HCT116 (cell line): Measurements from ENCODE around the gene ARHGAP18.

Source experiments
- EGR1 ChIP-seq: IDR thresholded peaks from 2 replicates; pipeline ENCODE4 v1.6.1; 2012; ENCODE audit warnings: low read depth
- EZH2 ChIP-seq: fragments of 200-600 bp; sonication (generic); IDR thresholded peaks from 2 replicates; pipeline ENCODE4 v1.6.1; 2017; ENCODE audit warnings: antibody characterized with exemption, mixed run types
- POLR2A ChIP-seq: IDR thresholded peaks from 2 replicates; pipeline ENCODE4 v1.7.0; 2011; ENCODE audit warnings: borderline replicate concordance; ENCODE audit not compliant: insufficient read depth, insufficient read length; ENCODE audit errors: extremely low read depth
- POLR2AphosphoS5 ChIP-seq: IDR thresholded peaks from 2 replicates; pipeline ENCODE4 v1.6.1; 2011; ENCODE audit warnings: mild to moderate bottlenecking, low read depth, low read length, moderate library complexity
- RAD21 ChIP-seq: IDR thresholded peaks from 2 replicates; pipeline ENCODE4 v1.6.1; 2012; ENCODE audit warnings: low read depth, mild to moderate bottlenecking
- SP1 ChIP-seq: IDR thresholded peaks from 2 replicates; pipeline ENCODE4 v1.6.1; 2012; ENCODE audit warnings: low read depth
- TCF7L2 ChIP-seq: IDR thresholded peaks from 2 replicates; pipeline ENCODE4 v1.7.0; 2011; ENCODE audit warnings: borderline replicate concordance, inconsistent platforms; ENCODE audit not compliant: insufficient read depth, insufficient read length; ENCODE audit errors: extremely low read depth
- YY1 ChIP-seq: IDR thresholded peaks from 2 replicates; pipeline ENCODE4 v1.6.1; 2011; ENCODE audit warnings: low read length, low read depth, moderate library complexity, mild to moderate bottlenecking; ENCODE audit not compliant: insufficient replicate concordance; ENCODE audit errors: extremely low read depth
- ZFX ChIP-seq: fragments of 450-650 bp; IDR thresholded peaks from 2 replicates; pipeline ENCODE4 v1.6.1; 2017
- TF ChIP-seq, protein P1 (sequence below), 3 experiments: fragments of 200-600 bp in 1 of 3; sonication (generic) in 1 of 3; IDR thresholded peaks in 2 of 3; conservative IDR thresholded peaks in 1 of 3; 2 replicates each; pipeline ENCODE4 v1.5.1; 2012 to 2017; ENCODE audit warnings: low read depth in 2 of 3, low read length in 2 of 3, antibody characterized with exemption in 1 of 3, borderline replicate concordance in 1 of 3, control low read depth in 1 of 3, mild to moderate bottlenecking in 1 of 3, mixed read lengths in 1 of 3, mixed run types in 1 of 3, moderate library complexity in 1 of 3; ENCODE audit not compliant: insufficient read depth in 1 of 3
- TF ChIP-seq, protein P2 (sequence below): IDR thresholded peaks from 2 replicates; pipeline ENCODE4 v1.6.1; 2012

DNA sequence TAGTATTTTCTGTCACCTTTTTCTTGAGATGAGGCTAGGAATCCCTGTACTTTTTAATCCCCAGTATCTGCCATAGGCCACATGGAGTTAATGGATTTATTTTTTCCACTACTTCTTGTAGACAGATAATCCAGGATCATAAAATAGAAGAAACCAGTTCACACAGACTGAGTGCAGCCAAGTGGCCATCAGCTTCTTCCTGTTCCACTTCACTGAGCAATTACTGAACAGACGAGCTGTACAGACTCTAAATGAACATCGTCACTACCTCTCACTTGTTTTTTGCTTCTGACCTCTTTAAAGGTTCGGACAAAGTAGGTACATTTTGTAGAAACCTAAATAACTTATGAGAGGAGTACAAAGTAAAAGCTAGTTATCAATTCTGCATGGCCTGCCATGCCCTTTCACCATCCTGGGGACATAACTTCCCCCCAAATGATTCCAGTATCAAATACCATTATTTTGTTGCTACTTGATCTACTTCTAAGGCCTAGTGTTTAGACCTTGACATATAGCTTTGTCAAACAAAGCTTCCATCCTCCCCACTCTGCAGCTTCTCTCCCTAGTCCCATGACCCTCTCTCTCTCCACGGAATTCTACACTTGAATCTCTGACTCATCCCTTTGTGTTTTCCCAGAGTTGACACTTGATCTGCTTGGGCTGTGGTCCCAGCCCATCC lies 34.4 kb upstream of the ARHGAP18 start:
- TF ChIP-seq POLR2AphosphoS5 (peak; percentile 45; the same call in 1 of the 2 replicates), ZFX (no peak), RAD21 (no peak), EZH2 (no peak), YY1 (no peak), POLR2A (peak; percentile 38), SP1 (peak; percentile 79), EGR1 (no peak), TCF7L2 (peak; percentile 85)
- TF ChIP-seq, protein P1, sequence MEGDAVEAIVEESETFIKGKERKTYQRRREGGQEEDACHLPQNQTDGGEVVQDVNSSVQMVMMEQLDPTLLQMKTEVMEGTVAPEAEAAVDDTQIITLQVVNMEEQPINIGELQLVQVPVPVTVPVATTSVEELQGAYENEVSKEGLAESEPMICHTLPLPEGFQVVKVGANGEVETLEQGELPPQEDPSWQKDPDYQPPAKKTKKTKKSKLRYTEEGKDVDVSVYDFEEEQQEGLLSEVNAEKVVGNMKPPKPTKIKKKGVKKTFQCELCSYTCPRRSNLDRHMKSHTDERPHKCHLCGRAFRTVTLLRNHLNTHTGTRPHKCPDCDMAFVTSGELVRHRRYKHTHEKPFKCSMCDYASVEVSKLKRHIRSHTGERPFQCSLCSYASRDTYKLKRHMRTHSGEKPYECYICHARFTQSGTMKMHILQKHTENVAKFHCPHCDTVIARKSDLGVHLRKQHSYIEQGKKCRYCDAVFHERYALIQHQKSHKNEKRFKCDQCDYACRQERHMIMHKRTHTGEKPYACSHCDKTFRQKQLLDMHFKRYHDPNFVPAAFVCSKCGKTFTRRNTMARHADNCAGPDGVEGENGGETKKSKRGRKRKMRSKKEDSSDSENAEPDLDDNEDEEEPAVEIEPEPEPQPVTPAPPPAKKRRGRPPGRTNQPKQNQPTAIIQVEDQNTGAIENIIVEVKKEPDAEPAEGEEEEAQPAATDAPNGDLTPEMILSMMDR (IDR thresholded peaks at IDR 0.05 in 2 of 3, conservative IDR thresholded peaks at IDR 0.05 in 1 of 3; ENCODE audit: borderline replicate concordance in 1 of 3, insufficient read depth in 1 of 3, low read depth in 2 of 3, low read length in 2 of 3), result no peak
- TF ChIP-seq, protein P2, sequence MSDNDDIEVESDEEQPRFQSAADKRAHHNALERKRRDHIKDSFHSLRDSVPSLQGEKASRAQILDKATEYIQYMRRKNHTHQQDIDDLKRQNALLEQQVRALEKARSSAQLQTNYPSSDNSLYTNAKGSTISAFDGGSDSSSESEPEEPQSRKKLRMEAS, result no peak; the same call in none of the 2 replicates
